GM21723 (cell line): Measurements from ENCODE around the gene NME1.
"Not testable (repeated sequence)": the region's sequence is repeated elsewhere in the genome, so short reads cannot be mapped to it uniquely, and the experiment has no call there.

Experiments
- ATAC-seq: cut with Tn5 transposase; IDR thresholded peaks from one replicate; pipeline ENCODE4 v1.9.1; 2021; ENCODE audit warnings: mild to moderate bottlenecking, moderate library complexity; ENCODE audit not compliant: unreplicated experiment

The NME1 gene

DNA sequence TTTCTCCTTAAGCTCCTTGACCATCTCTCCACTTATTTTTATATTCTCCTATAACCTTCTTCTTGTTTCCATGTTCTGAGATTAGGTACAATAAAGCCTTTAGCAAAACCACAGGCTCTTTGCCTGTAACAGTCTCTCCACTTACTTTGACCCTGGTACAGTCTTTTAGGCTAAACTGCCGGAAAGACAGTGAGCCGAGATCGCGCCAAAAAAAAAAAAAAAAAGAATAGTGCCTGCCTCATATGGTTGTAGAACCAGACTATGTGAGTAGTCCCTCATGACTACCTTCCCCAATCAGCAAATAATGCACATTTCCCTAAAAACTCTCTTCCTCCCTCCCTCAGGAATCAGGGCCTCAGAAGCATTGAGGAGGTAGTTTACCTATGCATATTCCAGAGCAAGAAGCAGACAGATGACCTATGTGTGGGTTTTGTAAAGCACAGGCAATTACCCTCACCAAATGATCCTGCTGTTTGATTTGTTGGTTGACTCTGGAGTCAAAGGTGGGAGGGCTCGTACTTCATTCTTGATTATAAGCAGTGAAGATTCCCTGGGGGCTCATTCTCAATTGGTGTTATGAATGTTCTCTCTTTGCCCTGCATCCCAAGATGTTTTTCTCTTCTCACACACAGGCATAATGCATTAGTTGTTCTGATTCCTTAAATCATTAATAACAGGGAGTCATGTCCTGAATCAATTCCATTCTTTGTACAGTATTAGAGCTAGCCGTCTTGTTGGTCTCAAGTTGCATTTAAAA is 8.9 kb upstream of the NME1 start:
- ATAC-seq: no peak

DNA sequence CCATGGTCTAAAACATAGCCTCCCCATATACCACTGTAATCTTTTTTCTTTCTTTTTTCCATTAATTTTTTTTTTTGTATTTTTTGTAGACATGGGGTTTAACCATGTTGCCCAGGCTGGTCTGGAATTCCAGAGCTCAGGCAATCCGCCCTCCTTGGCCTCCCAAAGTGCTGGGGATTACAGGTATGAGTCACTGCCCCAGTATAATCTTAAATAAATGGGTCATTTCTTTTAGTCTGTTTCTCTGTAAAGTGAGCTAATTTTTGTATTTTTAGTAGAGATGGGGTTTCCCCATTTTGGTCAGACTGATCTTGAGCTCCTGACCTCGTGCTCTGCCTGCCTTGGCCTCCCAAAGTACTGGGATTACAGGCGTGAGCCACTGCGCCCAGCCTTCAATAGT is 5.7 kb upstream of the NME1 start:
- peak; percentile 75 for ATAC-seq

DNA sequence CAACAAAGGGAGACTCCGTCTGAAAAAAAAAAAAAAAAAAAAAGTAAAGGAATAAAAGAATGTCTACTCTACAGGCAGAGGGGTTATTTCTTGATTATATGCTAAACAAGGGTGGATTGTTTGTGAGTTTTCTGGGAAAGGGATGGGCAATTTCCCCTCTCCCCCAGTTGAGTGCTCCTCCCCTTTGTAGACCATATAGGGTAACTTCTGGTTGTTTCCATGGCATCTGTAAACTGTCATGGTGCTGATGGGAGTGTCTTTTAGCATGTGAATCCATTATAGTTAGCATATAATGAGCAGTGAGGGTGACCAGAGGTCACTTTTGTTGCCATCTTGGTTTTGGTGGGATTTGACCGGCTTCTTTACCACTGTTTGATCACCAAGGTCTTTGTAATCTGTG is 4.2 kb upstream of the NME1 start:
- ATAC-seq: no peak

DNA sequence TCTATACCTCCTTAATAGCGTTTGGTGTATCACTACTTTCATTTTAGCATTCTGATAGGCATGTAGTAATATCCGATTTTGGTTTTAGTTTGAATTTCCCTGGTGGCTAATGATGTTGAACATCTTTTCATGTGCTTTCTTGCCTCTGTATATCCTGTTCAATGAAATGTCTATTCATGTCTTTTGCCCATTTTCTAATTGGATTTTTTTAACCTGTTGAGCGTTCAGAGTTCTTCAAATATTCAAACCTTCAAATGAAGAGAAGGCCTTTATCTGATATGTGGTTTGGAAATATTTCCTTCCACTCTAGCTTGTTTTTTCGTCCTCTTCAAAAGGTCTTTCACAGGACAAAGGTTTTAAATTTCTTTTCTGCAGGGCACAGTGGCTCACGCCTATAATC is 2.4 kb upstream of the NME1 start:
- ATAC-seq: no peak

DNA sequence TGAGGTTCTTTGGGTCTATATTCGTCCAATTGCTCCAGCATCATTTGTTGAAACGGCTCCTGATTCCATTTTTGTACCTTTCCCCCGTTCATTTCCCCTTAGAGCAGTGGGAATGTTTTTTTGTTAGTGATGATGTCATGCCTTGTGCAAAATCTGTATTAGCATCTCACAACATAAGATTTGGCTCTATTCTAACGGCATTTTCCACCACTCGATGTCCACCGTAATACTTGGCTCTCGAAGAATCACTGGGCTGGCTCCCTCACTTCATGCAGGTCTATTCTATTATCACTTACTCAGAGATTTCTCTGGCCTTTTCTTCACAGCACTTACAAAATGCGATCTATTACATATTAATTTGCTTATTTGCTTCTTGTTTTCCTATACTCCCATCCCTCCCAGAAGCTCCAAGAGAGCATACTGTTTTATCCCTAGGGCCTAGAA is 571 bp upstream of the NME1 start:
- peak; percentile 2 for ATAC-seq

DNA sequence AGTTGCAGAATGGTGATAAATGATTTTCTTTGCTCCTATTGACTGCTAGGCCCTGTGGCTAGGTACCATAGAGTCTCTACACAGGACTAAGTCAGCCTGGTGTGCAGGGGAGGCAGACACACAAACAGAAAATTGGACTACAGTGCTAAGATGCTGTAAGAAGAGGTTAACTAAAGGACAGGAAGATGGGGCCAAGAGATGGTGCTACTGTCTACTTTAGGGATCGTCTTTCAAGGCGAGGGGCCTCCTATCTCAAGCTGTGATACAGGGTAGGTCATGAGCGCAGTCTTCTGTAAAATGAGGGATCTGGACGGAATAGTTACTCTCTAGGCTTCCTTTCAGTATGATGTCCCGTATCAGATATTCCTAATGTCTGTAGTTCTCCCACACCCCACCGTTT is 817 bp downstream of the NME1 start:
- no peak for ATAC-seq

DNA sequence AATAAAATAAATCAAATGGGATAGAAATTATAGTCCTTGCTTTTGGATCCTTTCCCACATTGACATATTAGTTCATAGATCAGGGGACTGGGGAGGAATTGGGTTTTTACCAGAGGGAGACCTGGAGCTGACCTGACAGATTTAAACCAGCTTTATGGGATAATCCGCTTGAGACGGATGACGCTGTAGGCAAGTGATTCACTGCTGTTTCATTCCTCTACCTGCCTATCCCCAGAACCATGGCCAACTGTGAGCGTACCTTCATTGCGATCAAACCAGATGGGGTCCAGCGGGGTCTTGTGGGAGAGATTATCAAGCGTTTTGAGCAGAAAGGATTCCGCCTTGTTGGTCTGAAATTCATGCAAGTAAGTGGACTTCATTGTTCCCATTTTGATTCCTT is 2.1 kb downstream of the NME1 start:
- ATAC-seq: no peak

DNA sequence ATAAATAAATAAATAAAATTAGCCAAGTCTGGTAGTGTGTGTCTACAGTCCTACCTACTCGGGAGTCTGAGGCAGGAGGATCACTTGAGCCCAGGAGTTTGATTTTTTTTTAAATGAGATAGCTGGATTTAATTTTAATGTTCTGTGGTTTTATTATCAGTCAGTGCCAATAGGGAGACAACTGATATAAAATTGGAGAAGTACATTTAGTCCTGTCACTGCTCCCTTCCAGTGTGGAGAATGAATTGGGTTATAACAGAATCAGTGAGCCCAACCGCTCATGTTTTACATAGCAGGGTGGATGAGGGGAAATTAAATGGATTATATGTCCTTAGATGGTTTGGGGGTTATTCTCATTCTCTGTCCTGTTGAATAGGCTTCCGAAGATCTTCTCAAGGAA is 6.2 kb downstream of the NME1 start:
- ATAC-seq: no peak

DNA sequence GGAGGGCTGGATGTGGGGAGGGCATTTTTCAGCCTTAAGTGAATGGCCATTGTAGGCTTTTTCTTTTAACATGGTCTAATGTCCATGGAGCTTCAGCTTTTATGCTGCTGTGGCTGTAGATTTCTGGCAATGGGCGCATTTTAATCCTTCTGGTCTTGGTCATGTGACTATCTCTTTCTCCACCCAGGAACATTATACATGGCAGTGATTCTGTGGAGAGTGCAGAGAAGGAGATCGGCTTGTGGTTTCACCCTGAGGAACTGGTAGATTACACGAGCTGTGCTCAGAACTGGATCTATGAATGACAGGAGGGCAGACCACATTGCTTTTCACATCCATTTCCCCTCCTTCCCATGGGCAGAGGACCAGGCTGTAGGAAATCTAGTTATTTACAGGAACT is 8.2 kb downstream of the NME1 start:
- ATAC-seq: no peak

DNA sequence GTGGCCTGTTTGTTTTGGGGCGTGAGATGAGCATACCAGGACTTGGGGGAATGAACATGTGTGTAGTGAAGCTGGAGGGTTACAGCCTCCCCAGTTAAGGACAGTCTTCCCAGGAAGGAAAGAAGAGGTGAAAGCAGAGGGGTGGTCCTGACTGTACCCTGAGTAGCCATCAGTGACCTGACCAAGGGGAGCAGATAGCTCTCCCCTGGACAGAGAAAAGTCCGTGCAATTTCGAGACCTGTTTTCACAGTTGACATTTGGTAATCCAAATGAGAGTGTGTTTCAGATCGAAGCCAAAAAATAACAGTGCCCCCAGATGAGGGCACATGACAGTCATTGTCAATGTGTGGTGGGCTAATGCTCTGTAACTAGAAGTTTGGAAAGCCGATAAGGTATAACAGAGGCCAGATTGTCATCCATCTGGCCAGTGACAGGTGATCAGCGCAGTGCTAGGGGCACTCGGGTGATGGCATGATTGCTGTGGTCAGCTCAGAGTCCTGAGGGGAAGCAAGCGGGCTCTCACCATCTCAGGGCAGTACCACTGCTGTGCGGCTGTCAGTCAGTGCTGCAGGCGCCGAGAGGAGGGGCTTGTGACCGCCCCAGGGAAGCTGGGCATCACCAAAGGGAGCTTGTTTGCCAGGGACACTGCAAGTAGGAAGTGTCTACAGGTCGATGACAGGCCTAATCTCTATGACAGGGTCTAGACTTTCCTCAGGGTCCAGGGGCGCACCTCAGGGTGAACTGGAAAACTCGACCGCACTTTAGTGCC is 11.7 kb downstream of the NME1 start:
- no peak for ATAC-seq

DNA sequence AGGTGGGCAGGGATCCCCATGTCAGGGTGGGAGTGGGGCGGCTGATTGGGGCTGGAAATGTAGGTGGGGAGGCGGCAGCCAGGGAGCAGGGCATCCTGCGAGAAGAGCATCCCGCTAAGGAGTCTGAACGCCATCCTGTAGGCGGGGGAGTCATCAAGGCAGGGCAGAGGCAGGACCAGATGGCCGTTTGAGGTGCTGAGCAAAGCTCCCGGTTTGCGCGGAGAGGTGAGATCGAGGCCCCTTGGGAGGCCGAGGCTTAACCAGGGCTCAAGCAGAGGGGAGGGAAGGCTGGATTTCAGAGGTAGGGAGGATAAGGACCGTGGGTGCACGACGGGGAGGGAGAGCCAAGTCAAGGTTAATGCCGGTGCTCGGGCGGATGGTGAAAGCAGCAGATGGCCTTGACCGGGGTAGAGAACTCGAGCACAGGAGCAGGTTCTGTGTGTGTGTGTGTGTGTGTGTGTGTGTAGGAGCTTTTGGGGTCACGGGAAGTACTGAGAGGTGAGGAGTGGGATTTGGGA is 12.4 kb downstream of the NME1 start:
- no peak for ATAC-seq

DNA sequence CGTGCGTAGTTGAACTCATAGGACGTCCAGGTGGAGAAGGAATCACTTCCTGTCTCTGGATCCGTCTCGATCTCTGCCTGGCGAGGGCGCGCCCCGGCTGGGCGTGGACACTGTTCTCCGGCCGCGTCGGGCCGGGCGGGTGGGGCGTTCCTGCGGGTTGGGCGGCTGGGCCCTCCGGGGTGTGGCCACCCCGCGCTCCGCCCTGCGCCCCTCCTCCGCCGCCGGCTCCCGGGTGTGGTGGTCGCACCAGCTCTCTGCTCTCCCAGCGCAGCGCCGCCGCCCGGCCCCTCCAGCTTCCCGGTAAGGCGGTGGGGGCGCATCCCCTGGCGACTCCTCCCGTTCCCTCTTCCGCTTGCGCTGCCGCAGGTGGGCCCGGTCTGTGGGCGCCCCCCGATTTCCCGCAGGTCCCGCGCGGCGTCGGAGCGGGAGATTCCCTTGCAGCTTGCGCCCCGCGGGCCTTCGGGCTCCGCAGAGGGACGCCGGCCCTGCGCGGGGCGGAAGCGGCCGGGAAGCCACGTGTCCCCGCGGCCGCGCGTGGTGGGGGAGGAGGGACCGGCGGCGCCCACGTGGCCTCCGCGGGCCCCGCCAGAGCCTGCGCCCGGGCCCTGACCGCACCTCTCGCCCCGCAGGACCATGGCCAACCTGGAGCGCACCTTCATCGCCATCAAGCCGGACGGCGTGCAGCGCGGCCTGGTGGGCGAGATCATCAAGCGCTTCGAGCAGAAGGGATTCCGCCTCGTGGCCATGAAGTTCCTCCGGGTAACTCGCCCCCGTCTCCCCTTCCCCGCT is 13.0 kb downstream of the NME1 start, which contains the start of gene NME2:
Gene NME2 (plus strand): TSS at position 214 of the 789 bp plus-strand sequence. CDS start 420 bp downstream, at position 634.
- ATAC-seq: peak; percentile 88

DNA sequence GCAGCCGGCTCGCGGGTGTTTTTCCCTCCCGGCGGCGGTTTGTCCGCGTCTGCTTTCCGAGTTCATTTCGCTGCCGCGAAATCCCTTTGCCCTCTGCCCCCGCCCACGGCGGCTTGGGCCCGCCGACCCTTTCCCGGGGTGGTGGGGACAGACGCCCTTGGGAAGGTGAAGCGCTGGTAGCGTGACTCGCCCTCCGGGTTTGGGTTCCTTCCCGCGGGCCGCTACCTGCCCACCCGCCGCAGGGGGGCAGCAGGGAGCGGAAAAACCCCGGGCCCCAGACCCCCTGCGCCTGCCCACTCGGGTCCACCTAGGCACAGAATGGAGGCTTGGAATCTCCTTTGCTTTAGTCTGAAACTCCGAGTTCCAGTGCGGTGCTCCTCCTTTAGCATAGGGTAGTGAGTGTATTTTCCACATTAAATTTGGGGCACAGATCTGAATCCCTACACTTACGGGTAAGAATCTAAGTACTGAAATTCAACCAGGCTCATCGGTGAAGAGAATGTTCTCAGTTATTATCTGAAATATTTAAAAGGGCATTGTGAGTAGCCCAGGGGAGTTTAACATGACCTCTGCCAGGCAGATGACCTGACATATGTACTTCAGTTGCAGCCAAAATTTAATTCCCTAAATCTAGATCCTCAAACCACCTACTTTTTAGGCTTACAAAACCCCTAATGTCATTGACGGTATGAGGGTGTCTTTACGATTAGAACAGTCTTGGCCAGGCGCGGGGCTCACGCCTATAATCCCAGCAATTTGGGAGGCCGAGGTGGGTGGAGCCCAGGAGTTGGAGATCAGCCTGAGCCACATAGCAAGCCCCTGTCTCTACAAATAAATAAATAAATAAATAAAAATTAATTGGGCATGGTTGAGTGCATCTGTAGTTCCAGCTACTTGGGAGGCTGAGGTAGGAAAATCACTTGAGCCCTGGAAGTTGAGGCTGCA is 13.9 kb downstream of the NME1 start:
- ATAC-seq: peak; percentile 52

DNA sequence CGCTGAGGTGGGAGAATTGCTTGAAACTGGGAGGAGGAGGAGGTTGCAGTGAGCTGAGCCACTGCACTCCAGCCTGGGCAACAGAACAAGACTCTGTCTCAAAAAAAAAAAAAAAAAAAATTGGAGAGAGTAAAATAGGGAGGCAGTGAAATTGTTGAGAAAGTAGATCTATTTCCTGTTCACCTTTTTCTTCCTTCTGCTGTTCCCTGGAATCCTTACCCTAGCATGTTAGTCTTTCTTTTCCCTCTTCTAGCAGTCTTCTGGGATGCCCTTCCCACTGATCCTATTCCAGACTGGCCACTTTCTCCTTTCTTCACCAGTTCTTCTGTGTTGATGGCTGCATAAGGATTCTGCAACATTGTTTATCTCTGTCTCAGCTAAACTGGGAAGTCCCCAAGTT is 16.0 kb downstream of the NME1 start:
- ATAC-seq: no peak

DNA sequence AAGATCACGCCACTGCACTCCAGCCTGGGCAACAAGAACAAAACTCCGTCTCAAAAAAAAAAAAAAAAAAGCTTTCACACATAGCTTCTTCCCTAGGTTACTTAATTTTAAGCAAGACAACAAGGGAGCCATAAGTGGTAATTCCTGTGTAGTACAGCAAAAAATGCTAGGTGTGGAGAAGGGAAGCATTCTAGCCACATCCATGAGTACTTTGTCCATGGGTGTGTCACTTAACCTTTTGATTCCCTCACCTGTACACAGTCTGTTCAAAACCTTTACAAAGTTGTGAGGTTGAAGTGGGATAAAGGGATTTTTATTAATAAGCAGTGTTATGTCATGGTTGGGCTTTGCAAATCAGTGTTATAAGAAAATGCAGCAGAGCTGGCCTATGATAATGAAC is 17.4 kb downstream of the NME1 start:
- ATAC-seq: no peak

DNA sequence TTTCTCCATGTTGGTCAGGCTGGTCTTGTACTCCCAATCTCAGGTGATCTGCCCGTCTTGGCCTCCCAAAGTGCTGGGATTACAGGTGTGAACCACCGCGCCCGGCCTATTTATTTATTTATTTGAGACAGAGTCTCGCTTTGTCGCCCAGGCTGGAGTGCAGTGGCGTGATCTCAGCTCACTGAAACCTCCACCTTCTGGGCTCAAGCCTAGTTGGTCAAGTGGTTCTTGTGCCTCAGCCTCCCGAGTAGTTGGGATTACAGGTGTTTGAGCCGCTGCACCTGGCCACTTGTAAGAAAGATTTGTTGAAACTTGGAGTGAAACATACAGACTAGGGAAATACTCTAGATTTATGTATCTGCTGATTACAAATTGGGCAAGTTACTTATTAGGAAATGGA is 18.7 kb downstream of the NME1 start:
- ATAC-seq: not testable (repeated sequence)

DNA sequence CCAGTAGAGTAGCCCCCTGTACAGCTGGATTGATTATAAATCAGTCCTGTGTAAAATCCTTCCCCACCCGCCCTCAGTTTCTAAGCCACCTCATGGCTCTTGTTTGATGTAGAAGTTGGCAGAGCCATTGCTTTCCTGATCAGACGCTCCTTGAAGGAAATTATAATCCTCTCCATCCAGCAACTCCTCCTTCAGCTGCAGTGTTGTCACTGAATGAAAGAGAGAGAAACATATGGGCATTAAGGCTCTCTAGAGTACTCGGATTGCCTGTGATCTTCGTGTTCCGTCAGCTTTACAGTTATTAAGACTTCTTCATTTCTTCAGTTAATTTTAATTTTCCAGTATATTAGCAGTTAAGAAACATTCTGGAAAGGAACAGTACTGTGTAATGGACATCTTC is 27.1 kb downstream of the NME1 start:
- ATAC-seq: no peak

DNA sequence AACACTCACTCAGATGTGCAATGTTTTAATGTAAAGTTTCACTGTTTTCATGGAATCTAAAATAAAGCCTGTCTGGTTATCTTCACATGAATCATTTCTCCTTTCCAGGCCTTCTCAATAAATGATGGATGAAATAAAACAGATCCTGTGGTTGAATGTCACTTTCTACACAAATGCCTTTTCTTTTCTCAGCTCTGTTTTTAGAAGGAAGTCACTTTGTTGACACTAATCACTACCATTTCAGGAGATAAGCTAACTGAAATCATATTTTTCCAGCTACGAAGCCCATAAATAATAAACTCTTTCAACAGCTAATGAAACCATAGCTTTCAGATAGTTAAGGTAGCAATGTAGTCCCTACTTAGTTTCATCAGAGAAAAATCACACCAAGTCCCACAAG is 30.8 kb downstream of the NME1 start:
- no peak for ATAC-seq

DNA sequence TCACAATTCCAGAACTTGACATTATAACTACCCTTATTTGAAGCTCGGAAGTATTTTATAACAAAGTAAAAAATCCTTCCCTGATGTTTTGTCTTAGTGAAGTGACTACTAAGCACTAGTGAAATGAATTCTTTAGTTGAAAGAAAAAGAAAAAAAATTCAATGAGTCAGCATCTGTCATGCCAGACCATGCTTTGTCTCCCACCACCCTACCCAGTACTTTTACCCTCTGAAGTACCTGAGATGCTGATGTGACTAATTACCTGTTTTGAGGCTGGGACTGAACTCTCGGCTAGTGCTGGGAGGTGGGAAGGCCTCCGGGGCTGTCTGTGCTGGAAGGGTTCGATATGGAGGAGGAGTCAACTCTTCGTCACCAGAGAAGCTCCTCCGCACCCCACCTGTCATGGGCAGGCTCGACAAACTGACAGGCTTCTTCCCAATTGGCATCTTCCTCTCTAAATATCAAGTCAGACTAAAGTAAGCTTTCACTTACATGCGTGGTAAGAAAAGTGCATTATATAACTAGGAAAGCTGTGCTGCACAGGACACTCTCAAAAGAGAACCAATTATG is 32.5 kb downstream of the NME1 start:
- no peak for ATAC-seq
